Glomerular endothelial cell (primary cell): ENCODE measurements around the gene SEMA5B. TPM values are rescaled to one million over a fixed set of nuclear protein-coding genes. Genes with fewer than 3 reads are reported as not detected.

Source experiments
- DNase-seq: peaks from one replicate; pipeline ENCODE4 v3.0.0-alpha.2; 2011; ENCODE audit warnings: low read depth, low spot score; ENCODE audit errors: extremely low read depth
- total RNA-seq: library from RNA; depleted of rRNA; stranded (reverse); fragments of >200 nt; gene quantifications from 2 replicates; pipeline ENCODE4 v1.2.3, GENCODE V29; 2015

The SEMA5B gene
- total RNA-seq, 1 donor from 2014 or later = not detected

- no peak for DNase-seq
Measured at GRCh38 chr3:123060054-123060453, 32.5 kb upstream of the SEMA5B start.

DNA sequence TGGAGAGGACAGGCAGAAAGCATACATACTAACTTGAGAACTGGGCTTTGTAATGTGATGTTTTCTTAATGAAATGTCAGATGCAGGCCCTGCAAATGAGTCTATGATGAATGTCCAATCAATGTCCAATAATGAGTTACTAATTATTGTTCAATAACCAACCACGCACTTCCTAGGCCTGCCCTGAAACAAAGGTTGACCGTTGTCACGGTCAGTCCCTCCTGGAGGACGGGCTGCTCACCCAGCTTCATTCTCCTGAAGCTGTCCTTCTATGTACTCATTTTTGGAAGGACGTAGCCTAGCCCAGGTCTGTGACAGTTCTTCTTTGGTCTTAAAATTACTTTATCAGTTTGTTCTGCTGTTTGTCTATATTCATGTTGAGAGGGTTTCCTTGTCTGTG is 30.9 kb upstream of the SEMA5B start:
- DNase-seq = no peak

DNA sequence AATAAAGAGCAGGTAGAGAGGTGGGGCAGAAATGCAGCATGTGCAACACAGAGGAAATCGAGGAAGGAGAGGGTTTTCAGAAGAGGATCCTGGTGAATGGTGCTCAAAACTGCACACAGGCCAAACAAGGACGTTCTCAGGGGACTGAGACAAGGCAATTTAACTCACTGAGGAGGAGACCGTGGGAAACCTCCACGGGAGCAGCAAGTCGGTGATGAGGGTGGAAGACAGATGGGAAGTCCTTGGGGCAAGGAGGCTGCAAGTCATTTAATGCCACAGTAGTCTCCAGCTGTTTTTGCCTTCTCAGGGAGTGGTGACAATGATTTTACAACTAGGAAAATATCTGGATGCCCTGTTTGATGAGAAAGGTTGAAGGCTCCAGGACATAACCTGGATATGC is 27.8 kb upstream of the SEMA5B start:
- DNase-seq = no peak

DNA sequence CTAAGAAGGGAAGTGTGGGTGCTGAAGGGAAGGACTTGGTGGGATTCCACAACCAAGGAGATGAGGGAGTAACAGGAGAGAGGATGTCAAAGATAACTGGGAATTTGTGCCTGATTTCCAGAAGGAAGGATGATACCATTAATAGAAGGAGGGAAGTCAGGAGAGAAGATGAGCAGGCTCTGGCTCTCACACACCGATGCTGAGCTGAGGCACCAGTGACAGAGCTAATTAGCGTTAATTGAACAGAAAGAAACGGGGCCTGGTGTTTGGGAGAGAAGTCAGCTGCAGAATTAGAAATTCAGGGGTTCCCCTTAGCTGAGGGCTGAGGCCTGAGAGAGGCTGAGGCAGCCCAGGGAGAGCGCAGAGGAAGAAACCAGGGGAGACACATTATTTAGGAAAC is 27.4 kb upstream of the SEMA5B start:
- DNase-seq = no peak

DNA sequence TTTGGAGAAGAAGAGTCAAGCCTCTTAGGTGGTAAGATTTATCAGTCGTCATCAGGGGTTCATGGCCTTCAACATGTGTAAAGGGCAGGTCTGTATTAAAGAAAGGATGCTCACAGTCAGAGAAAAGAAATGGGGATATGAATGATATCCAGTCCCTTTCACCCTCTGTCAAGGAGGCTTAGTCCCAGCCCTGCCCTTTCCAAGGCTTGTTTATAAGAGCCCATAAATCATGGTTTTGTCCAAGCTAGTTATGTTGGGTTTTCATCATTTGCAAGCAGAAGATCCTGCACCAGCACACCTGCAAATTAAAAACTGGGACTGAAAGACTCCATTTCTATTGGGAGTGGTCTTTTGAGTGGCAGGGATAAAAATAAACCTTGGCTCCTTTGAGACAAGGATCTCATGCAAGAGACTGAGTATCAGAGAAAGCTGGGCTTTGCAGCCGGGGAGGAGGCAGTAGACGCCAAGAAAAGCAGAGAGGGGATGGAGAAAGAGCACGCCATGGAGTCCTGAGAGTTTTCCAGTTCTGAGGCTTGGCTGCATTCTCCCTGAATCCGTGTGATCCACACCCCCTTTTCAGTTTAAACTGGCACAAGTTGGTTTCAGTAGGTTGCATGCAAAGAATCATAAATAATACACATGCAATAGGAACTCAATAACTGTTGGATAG is 26.7 kb upstream of the SEMA5B start:
- DNase-seq = no peak

DNA sequence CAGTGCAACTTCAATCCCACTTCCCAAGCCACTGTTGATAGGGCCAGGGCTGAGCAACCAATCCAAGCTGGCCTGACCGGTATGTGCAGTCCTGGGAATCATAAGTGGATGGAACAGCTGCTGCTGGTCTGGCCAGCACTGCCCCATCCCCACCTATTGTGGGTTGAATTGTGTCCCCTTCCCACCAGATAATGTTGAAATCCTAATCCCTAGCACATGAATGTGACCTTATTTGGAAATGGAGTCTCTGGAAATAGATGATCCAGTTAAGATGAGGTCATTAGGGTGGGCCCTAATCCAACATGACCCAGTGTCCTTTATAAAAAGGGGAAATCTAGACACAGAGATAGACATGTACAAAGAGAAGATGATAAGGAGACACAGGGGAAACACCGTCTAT is 25.5 kb upstream of the SEMA5B start:
- no peak for DNase-seq

- no peak for DNase-seq
Measured at GRCh38 chr3:123050666-123051065, 23.1 kb upstream of the SEMA5B start.

DNA sequence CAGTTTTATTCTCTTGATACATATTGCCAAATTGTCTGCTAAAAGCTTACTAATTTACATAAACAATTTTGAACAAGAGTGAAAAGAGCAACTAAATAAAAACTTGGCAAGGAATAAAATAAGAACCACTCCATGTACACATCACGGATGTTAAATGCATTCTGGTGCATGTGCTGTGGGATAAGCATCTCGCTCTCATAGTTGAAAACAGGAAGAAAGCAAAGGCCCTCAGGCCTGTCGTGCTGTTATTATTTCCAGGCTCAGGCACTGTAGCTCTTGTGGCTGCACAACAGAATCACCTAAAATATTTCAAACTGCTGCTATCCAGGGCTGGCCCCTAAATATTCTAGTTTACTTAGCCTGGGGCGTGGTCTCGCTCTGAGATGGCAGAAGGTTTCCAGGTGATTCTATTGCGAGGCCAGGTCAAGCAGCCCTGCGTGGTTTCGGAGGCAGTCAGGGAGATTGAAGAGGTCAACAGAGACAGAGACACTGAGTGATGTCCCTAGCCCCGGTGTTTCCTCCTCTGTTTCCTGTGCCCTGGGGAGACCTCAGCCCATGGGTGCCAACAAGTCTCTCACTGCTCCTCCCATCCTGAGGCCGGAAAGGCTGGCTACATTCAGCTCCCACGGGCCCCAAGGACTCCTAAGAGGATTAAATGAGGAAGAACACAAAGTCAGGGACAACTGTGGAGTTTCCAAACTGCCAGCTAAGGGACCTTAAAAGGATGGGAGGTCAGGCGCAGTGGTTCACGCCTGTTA is 21.1 kb upstream of the SEMA5B start:
- DNase-seq = no peak

DNA sequence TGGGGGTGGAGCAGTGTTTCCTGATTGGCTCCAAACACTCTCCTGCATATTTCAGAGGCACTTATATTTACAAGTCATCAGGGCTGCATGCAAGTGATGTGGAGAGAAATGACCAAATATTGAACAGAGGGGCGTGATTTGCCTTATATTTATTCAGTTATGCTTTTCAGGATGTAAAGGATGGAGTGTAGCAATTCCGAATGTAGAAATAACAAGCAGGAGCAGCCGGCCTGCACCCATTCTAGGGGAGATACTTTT is 19.4 kb upstream of the SEMA5B start:
- no peak for DNase-seq

- DNase-seq = no peak
Measured at GRCh38 chr3:123046262-123047061, 18.9 kb upstream of the SEMA5B start.

DNA sequence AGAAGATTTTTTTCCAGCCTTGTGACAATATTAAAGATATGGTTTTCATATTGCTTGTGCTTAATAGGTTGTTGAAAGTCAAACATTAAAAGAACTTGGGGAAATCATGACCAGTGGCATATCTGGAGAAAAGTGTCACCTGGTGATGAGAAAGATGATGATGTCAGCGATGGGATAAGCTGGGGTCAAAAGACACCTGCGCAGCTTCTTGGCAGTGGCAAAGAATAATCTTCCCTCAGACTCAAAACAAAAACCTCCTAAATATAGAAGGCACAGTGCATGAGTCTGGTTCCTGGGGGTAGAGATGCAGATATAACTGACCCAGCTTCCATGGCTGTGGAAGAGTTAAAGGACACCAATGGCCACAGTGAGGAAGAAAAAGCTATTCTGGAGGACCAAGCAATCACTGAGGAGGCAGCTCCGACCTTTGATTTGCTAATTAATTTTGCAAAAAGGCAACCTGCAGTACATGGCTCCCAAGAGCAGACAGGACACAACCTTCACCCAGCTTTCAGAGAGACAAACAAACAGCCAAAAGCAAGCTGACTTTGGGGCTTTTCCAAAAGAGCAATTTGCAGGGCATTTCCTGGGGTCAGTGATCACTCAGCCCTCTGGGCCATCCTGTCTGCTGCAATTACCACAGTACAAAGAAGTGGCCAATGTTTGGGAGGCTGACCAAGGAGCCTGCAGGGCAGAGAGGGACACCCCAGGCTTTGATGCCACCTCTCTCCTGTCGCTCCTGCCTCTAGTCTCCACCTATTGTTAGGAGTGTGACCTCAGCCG is 17.6 kb upstream of the SEMA5B start:
- no peak for DNase-seq

- DNase-seq = no peak
Measured at GRCh38 chr3:123042413-123042812, 14.8 kb upstream of the SEMA5B start.

DNA sequence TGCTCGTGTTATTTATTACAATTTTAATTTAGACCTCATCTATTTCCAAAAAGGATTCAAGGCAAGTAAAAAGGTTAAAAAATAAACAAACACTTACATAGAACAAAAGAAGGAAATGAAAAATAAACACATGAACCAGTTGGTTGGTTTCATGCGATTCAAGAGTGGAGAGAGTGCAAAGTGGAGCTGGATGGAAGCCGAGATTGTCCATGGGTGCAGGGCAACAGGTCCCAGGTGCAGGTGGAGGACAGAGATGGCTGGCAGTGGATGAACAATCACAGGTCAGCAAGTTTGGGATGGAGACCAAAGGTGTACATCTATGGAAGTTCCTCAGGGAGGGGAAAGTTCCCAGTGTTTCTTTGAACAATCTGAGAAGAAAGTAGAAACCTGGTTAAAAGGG is 11.6 kb upstream of the SEMA5B start:
- no peak for DNase-seq

- no peak for DNase-seq
Measured at GRCh38 chr3:123038751-123039150, 11.2 kb upstream of the SEMA5B start.

DNA sequence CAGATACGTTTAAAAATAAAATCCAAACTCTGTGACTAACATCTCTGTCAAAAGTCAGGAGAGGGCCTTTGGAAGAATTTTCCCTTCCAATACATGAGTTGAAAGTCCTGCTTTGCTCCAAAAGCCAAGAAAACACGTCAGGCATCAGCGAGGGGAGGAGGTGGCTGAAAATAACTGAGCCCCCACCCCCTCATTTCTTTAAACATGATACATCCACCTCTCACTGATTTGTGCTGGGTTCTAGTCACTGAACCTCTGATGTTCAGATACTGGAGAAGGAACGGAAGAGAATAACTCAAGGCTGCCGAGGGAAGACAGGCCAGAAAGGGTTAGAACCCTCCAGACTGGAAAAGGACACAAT is 9.4 kb upstream of the SEMA5B start:
- DNase-seq = no peak

DNA sequence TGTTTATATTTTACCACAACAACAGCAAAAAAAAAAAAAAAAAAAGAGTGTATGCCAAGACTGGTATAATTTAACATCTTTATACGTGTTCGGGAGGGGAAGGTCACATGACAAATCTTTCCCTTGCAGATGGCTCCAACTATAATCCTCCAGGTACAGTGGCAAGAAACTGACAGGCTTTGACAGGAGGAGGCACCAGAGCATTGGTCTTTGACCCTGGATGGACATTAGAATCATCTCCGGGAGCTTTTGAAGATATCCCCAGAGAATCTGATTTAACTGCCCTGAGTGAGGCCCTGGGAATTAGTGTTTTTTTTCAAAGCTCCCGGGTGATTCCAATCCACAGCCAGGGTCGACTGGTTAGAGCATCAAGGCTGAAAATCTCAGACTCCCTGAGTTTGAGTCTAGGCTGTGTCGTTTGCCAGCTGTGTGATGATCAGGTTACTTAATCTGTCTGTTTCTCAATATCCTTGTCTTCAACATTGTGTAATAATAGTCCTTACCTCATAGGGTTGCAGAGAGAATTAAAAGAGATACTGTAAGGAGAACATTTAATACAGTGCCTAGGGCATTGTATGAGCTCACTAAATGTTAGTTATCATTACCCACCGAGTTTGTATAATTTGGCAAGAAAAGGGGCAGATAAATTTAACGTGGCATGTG is 8.9 kb upstream of the SEMA5B start:
- no peak for DNase-seq

DNA sequence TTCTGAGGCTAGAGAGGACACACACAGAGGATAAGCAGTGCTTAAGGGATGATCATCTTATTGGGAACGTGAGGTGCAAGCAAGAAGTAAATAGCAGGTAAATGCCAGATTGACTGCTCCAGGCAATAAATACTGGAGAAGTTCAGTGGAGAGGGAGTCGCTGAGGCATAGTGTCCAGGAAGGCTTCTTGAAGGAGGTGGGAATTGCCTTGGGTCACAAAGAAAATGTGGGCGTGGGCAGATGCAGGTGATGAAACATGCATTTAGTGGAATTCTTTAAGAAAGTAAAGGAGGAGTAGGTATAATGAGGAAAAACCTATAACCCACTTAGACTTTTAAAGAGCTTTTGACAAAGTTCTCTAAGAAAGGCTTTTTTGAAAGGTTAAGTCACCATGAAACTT is 7.4 kb upstream of the SEMA5B start:
- no peak for DNase-seq

DNA sequence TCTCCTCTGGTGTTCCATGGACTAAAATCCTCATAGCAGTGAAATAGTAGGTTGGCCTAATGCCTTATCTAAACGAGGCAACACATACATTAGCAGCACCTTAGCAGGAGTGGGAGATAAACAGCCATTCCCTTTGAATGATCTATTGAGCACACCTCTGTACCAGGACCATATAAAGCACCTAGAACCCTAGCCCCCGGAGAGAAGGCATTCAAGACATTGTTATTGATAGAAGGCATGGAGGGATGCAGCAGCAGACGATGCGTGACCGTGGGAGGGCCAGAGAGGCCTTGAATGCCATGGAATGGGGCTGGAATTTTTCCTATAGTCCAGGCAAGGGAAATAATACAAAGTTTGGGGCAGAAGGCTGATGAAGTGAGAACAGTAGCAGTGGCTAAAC is 6.6 kb upstream of the SEMA5B start:
- DNase-seq = no peak

DNA sequence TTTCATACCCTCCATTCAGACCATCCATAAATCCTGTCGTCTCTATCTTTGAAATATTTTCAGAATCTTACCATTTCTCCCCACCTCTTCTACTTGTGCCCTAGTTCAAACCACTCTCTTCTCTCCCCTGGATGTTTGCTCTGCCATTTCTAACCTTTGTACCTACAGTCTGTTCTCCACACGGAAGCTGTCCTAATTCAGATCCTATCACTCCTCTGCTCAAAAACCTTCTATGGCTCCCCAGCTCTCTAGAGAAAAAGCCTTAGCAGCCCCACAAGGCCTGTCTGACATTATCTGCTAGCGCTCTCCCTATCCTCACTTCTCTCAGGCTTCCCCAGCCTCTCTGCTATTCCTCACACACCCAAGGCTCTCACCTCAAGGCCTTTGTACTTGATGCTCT is 4.5 kb upstream of the SEMA5B start:
- no peak for DNase-seq

DNA sequence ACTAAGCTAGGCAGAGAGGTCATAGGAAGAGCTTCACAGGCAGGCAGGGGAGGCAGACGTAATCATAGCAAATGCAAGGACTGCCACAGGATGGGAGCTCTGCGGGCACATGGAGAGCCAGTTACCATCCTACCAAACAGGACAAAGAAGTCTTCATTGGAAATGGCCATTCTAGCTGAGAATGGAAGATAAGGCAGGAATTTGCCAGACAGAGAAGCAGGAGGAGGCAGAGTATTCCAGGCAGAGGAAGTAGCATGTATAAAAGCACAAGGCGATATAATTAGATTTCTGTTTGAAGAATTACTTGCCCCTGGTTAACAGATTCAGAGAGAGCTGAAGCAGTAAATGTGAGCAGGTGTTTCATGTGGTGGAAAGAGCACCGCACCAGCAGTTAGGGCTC is 3.5 kb upstream of the SEMA5B start:
- no peak for DNase-seq
